PFSK-1 (cell line): ENCODE measurements around the gene YWHAB.

ENCODE experiments used
- FOXP2 ChIP-seq: optimal IDR thresholded peaks from 2 replicates; pipeline ENCODE3; 2011; ENCODE audit warnings: borderline replicate concordance, control low read depth, inconsistent platforms; ENCODE audit not compliant: insufficient read depth; ENCODE audit errors: extremely low read length, extremely low read depth
- POLR2AphosphoS5 ChIP-seq: IDR thresholded peaks from 2 replicates; pipeline ENCODE4 v1.6.1; 2012; ENCODE audit warnings: low read depth, mild to moderate bottlenecking, control low read depth, low read length, moderate library complexity
- SIN3A ChIP-seq: IDR thresholded peaks from 2 replicates; pipeline ENCODE4 v1.6.1; 2012; ENCODE audit warnings: mild to moderate bottlenecking, low read length, moderate library complexity, borderline replicate concordance; ENCODE audit not compliant: insufficient read depth
- TAF1 ChIP-seq: IDR thresholded peaks from 2 replicates; pipeline ENCODE4 v1.6.1; 2012; ENCODE audit warnings: low read length, control low read depth, borderline replicate concordance; ENCODE audit not compliant: insufficient read depth
- TF ChIP-seq, protein P1 (sequence below), 2 experiments: IDR thresholded peaks; 2 replicates each; pipeline versions ENCODE4 v1.6.1 to v1.8.0; 2011 to 2012; ENCODE audit warnings: low read depth in 2 of 2, low read length in 2 of 2, control low read depth in 1 of 2, inconsistent platforms in 1 of 2, mild to moderate bottlenecking in 1 of 2, moderate library complexity in 1 of 2; ENCODE audit not compliant: insufficient read depth in 1 of 2

Gene YWHAB

DNA sequence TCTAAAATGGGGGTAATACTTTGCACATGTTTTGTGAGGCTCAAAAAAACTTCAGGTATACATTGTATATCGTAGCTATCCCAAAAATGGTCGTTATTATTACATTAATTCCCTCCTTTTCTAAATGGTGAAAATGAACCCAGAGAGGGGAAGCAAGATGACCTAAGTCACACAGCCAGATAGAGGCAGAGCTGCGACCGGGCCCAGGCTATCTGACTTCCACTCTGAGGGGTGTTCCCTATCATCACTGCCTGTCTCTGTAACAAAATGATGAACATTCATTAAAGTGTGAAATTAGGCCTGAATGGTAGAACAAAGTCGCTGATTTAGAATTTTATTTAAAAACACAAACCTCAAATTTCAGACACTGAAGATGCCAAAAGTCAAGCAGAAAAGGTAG lies 46.0 kb upstream of the YWHAB start:
- TF ChIP-seq SIN3A (no peak), POLR2AphosphoS5 (no peak), TAF1 (no peak), FOXP2 (no peak)
- TF ChIP-seq, protein P1, sequence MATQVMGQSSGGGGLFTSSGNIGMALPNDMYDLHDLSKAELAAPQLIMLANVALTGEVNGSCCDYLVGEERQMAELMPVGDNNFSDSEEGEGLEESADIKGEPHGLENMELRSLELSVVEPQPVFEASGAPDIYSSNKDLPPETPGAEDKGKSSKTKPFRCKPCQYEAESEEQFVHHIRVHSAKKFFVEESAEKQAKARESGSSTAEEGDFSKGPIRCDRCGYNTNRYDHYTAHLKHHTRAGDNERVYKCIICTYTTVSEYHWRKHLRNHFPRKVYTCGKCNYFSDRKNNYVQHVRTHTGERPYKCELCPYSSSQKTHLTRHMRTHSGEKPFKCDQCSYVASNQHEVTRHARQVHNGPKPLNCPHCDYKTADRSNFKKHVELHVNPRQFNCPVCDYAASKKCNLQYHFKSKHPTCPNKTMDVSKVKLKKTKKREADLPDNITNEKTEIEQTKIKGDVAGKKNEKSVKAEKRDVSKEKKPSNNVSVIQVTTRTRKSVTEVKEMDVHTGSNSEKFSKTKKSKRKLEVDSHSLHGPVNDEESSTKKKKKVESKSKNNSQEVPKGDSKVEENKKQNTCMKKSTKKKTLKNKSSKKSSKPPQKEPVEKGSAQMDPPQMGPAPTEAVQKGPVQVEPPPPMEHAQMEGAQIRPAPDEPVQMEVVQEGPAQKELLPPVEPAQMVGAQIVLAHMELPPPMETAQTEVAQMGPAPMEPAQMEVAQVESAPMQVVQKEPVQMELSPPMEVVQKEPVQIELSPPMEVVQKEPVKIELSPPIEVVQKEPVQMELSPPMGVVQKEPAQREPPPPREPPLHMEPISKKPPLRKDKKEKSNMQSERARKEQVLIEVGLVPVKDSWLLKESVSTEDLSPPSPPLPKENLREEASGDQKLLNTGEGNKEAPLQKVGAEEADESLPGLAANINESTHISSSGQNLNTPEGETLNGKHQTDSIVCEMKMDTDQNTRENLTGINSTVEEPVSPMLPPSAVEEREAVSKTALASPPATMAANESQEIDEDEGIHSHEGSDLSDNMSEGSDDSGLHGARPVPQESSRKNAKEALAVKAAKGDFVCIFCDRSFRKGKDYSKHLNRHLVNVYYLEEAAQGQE (IDR thresholded peaks at IDR 0.05; ENCODE audit: insufficient read depth in 1 of 2, low read depth in 2 of 2, low read length in 2 of 2), result no peak

DNA sequence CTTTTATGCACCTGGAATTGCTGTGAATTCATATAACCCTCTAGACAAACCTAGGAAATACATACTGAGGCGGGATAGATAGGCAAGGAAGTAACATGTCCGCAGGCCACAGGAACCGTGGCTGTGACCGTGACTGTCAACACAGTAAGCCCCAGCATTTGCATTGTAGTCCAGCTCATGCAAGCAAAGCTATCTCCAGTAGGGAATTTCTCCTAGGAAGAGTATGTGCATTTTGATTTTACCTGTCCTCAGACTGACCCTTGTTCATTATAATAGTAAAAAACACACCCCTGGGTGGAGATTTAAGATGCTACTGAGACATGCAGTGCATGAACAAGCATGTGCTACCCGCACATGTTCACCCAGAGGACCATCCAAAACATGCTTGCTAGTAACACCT lies 44.7 kb upstream of the YWHAB start:
- TF ChIP-seq, protein P1 (IDR thresholded peaks at IDR 0.05; ENCODE audit: insufficient read depth in 1 of 2, low read depth in 2 of 2, low read length in 2 of 2), result no peak
- TF ChIP-seq FOXP2 (no peak), SIN3A (no peak), POLR2AphosphoS5 (no peak), TAF1 (no peak)

DNA sequence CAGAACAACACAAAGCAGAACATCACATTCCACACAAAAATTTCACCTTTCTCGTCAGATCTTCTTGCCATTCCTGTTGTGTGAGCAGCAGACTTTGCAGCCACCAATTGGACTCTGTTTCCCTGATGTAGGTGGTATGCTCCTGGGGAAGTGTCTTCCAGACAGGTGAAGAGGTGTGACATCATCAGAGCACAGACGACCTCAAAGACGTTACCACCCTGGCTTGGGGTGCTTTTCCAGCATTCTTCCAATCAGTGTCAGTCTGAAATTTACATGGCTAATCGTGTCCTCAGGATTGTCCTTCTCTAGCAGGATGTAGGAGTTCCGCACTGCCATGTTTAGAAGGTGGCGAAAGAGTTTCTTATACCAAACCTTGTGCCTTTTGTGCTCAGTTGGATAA lies 43.5 kb upstream of the YWHAB start:
- TF ChIP-seq SIN3A (no peak), POLR2AphosphoS5 (no peak), TAF1 (no peak), FOXP2 (no peak)
- TF ChIP-seq, protein P1 (IDR thresholded peaks at IDR 0.05; ENCODE audit: insufficient read depth in 1 of 2, low read depth in 2 of 2, low read length in 2 of 2), result no peak

DNA sequence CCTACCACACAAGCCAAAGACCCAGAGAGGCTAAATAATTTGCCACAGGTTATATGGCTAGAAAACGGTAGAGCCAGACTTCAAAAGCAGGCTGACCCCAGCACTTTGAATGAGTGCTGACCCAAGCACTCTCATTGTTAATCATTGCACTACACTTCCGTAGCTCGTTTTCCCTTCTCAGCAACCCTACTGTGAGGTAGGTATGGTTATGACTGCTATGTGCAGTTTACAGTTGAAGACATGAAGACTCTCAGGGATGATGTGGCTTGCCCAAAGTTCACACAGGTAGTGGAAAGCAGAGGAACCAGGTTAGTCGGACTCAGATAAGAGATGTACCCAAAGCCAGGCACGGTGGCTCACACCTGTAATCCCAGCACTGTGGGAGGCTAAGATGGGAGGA lies 41.6 kb upstream of the YWHAB start:
- TF ChIP-seq POLR2AphosphoS5 (no peak), FOXP2 (no peak), SIN3A (no peak), TAF1 (no peak)
- TF ChIP-seq, protein P1 (IDR thresholded peaks at IDR 0.05; ENCODE audit: insufficient read depth in 1 of 2, low read depth in 2 of 2, low read length in 2 of 2), result no peak

DNA sequence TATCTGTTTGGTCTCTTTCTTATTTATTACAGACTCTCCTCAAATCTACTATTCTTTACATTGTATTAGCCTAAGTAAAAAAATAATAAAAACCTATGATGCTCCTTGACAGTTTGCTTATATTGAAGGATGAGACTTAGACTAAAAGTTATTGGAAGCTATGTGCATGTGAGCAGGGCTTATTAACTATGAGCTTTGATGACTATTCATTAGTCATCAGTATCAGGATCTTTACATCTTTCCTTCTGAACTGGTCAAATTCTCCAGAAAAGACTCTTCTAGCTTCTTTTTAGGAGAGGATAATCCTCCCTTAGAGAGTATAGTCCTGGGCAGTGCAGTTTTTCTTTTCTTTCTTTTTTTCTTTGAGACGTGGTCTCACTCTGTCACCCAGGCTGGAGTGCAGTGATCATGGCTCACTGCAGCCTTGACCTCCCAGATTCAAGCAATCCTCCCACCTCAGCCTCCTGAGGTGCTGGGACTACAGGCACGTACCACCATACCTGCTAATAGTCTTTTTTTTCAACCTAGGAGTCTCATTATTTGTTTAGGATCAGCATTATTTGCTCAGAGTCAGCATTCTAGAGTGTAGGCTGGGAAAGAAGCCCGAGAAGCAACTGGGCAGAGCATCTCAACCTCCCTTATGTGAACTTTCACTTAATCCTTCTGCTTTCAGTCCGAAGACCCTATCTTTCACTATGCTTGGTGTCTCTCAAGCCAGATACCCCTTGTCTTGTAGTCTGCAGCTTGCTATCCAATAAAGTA lies 37.1 kb upstream of the YWHAB start:
- no peak for TF ChIP-seq POLR2AphosphoS5
- no peak for TF ChIP-seq SIN3A
- no peak for TF ChIP-seq TAF1
- TF ChIP-seq, protein P1 (IDR thresholded peaks at IDR 0.05; ENCODE audit: insufficient read depth in 1 of 2, low read depth in 2 of 2, low read length in 2 of 2), result no peak
- no peak for TF ChIP-seq FOXP2
